Stimulated activated CD8-positive, alpha-beta memory T cell treated with anti-CD3 and anti-CD28 coated beads, Interleukin-7, amount 100 ng/mL, for 1 hour (primary cell): ENCODE measurements around the gene SWSAP1.
"Not testable (repeated sequence)": the region's sequence is repeated elsewhere in the genome, so short reads cannot be mapped to it uniquely, and the experiment has no call there.

Experiments
- DNase-seq, 2 donors: peaks; one replicate each; pipeline ENCODE4 v3.0.0-alpha.2; 2020; ENCODE audit warnings: low read depth in 2 of 2

The SWSAP1 gene

GRCh38 chr19:11378319-11379189, 4.1 kb downstream of the SWSAP1 start:
- DNase-seq, result no peak

- not testable (repeated sequence) for DNase-seq
Observed at GRCh38 chr19:11379269-11379845, 4.9 kb downstream of the SWSAP1 start.

- DNase-seq, result no peak
Observed at GRCh38 chr19:11379857-11380350, 5.4 kb downstream of the SWSAP1 start.

- peak; percentile 82 to 90 for DNase-seq
Observed at GRCh38 chr19:11380653-11381537, 6.4 kb downstream of the SWSAP1 start.

- no peak for DNase-seq
Observed at GRCh38 chr19:11382898-11383705, 8.6 kb downstream of the SWSAP1 start.

GRCh38 chr19:11383706-11384048, 9.2 kb downstream of the SWSAP1 start:
- no peak for DNase-seq

GRCh38 chr19:11384778-11385129, 10.3 kb downstream of the SWSAP1 start:
- no peak for DNase-seq

GRCh38 chr19:11387162-11388034, 12.9 kb downstream of the SWSAP1 start:
- no peak for DNase-seq

GRCh38 chr19:11390359-11390758, 15.9 kb downstream of the SWSAP1 start:
- DNase-seq, result no peak

- no peak for DNase-seq
Observed at GRCh38 chr19:11390933-11391680, 16.6 kb downstream of the SWSAP1 start.

- DNase-seq, result no peak
Observed at GRCh38 chr19:11397089-11397610, 22.7 kb downstream of the SWSAP1 start.

- no peak for DNase-seq
Observed at GRCh38 chr19:11399667-11400066, 25.2 kb downstream of the SWSAP1 start.

GRCh38 chr19:11400798-11401197, 26.3 kb downstream of the SWSAP1 start:
- no peak for DNase-seq

GRCh38 chr19:11401808-11402543, 27.5 kb downstream of the SWSAP1 start:
- no peak for DNase-seq

- DNase-seq, result no peak
Observed at GRCh38 chr19:11404588-11405222, 30.2 kb downstream of the SWSAP1 start.

GRCh38 chr19:11405846-11406643, 31.6 kb downstream of the SWSAP1 start:
- no peak for DNase-seq

- DNase-seq, result not testable (repeated sequence)
Observed at GRCh38 chr19:11406703-11407236, 32.3 kb downstream of the SWSAP1 start.
